ENCODE data around the gene ZNF438. TPM values are rescaled to one million over a fixed set of nuclear protein-coding genes. Genes with fewer than 3 reads are reported as not detected.

The ZNF438 gene
- polyA plus RNA-seq, 3 donors, result 5.4 to 11.1 (median 9.3) TPM

- H3K27me3 Mint-ChIP-seq (ENCODE audit: low read depth in 3 of 3), result no peaks in the 10 kb centered on the region
Observed at GRCh38 chr10:30917789-30918188, 113.9 kb downstream of the ZNF438 start.

GRCh38 chr10:30917067-30917466 lies 114.6 kb downstream of the ZNF438 start:
- no peaks in the 10 kb centered on the region for H3K27me3 Mint-ChIP-seq (ENCODE audit: low read depth in 3 of 3)
- Histone ChIP-seq H2AFZ (ENCODE audit: insufficient read depth, low read depth, low read length, poor library complexity, severe bottlenecking) (no peak overlapping the region), H3K9me3 (replicated peaks in 1 of 2; ENCODE audit: control insufficient read depth in 1 of 2, insufficient read depth in 1 of 2, low read length in 2 of 2) (no peaks in the 10 kb centered on the region), H3K27ac (ENCODE audit: low read depth in 1 of 2, low read length in 2 of 2) (peak overlapping the region in 1 of 2 donors; percentile 49), H3K79me2 (ENCODE audit: insufficient read depth, low read length) (no peaks in the 10 kb centered on the region), H3K9ac (ENCODE audit: insufficient read depth, low read length, poor library complexity, severe bottlenecking) (no peak overlapping the region), H3K27me3 (ENCODE audit: control insufficient read depth in 2 of 2, insufficient read depth in 2 of 2, low read length in 2 of 2) (no peaks in the 10 kb centered on the region), H4K20me1 (ENCODE audit: insufficient read depth, low read length) (no peaks in the 10 kb centered on the region), H3K4me1 (ENCODE audit: control insufficient read depth in 1 of 2, insufficient read depth in 2 of 2, low read length in 2 of 2) (peaks cover 7 to 17% of the 10 kb centered on the region in 2 donors), H3K36me3 (replicated peaks in 1 of 2; ENCODE audit: control insufficient read depth in 1 of 2, insufficient read depth in 2 of 2, low read length in 2 of 2) (peaks cover 3 to 20% of the 10 kb centered on the region in 2 donors), H3K4me3 (replicated peaks in 1 of 3; ENCODE audit: low read depth in 2 of 3, low read length in 3 of 3) (peak overlapping the region in 1 of 3 experiments; percentile 12), H3K4me2 (replicated peaks; ENCODE audit: extremely low read depth, low read length, poor library complexity, severe bottlenecking) (no peak overlapping the region)
- intact Hi-C loops (cut with micrococcal nuclease), result loop anchor here in 1 of 2 donors (10.0 kb wide), 1 partner anchor 52 kb away; no protein-coding TSS in a partner anchor
- H3K27ac Mint-ChIP-seq, result peak overlapping the region in 4 of 7 donors; percentile 20 to 78 (median 52)
- peak overlapping the region in 1 of 2 donors; percentile 43 for H3K4me3 Mint-ChIP-seq
- peaks cover 0 to 3% (median 0%) of the 10 kb centered on the region in 7 donors for H3K9me3 Mint-ChIP-seq
- no peak for TF ChIP-seq CTCF (IDR thresholded peaks at IDR 0.05)
- DNase-seq, result no peak
- WGBS (ENCODE audit: insufficient coverage), result no CpG with 5 or more reads among the region's 3 CpGs
- H3K36me3 Mint-ChIP-seq, result peaks cover 15 to 27% of the 10 kb centered on the region in 2 donors
- H3K4me1 Mint-ChIP-seq, result peaks cover 12% of the 10 kb centered on the region

More at GRCh38 chr10:30917789-30918188, 113.9 kb downstream of the ZNF438 start:
- H3K4me2 ChIP-seq (replicated peaks; ENCODE audit: extremely low read depth, low read length, poor library complexity, severe bottlenecking), result no peak overlapping the region
- H3K9me3 ChIP-seq (replicated peaks in 1 of 2; ENCODE audit: control insufficient read depth in 1 of 2, insufficient read depth in 1 of 2, low read length in 2 of 2), result no peaks in the 10 kb centered on the region
- Mint-ChIP-seq H3K4me3 (no peak overlapping the region), H3K27ac (no peak overlapping the region), H3K36me3 (peaks cover 15 to 33% of the 10 kb centered on the region in 2 donors), H3K9me3 (peaks cover 0 to 3% (median 0%) of the 10 kb centered on the region in 7 donors), H3K4me1 (peaks cover 12% of the 10 kb centered on the region)
- no peak overlapping the region for H3K9ac ChIP-seq (ENCODE audit: insufficient read depth, low read length, poor library complexity, severe bottlenecking)
- H3K79me2 ChIP-seq (ENCODE audit: insufficient read depth, low read length), result no peaks in the 10 kb centered on the region
- H2AFZ ChIP-seq (ENCODE audit: insufficient read depth, low read depth, low read length, poor library complexity, severe bottlenecking), result no peak overlapping the region
- intact Hi-C loops (cut with micrococcal nuclease), result loop anchor here in 1 of 2 donors (10.0 kb wide), 1 partner anchor 53 kb away; no protein-coding TSS in a partner anchor
- no peaks in the 10 kb centered on the region for H4K20me1 ChIP-seq (ENCODE audit: insufficient read depth, low read length)
- no peak for DNase-seq
- peaks cover 3 to 28% of the 10 kb centered on the region in 2 donors for H3K36me3 ChIP-seq (replicated peaks in 1 of 2; ENCODE audit: control insufficient read depth in 1 of 2, insufficient read depth in 2 of 2, low read length in 2 of 2)
- H3K4me1 ChIP-seq (ENCODE audit: control insufficient read depth in 1 of 2, insufficient read depth in 2 of 2, low read length in 2 of 2), result peaks cover 7 to 17% of the 10 kb centered on the region in 2 donors
- H3K27me3 ChIP-seq (ENCODE audit: control insufficient read depth in 2 of 2, insufficient read depth in 2 of 2, low read length in 2 of 2), result no peaks in the 10 kb centered on the region
- WGBS (ENCODE audit: insufficient coverage), result no CpG with 5 or more reads among the region's 1 CpG
- no peak for TF ChIP-seq CTCF (IDR thresholded peaks at IDR 0.05)
- no peak overlapping the region for H3K4me3 ChIP-seq (replicated peaks in 1 of 3; ENCODE audit: low read depth in 2 of 3, low read length in 3 of 3)
- no peak overlapping the region for H3K27ac ChIP-seq (ENCODE audit: low read depth in 1 of 2, low read length in 2 of 2)
